ENCODE results near the gene CTNND2.

GRCh38 chr5:11452852-11453251, 451.4 kb downstream of the CTNND2 start:
- TF ChIP-seq, protein P1, sequence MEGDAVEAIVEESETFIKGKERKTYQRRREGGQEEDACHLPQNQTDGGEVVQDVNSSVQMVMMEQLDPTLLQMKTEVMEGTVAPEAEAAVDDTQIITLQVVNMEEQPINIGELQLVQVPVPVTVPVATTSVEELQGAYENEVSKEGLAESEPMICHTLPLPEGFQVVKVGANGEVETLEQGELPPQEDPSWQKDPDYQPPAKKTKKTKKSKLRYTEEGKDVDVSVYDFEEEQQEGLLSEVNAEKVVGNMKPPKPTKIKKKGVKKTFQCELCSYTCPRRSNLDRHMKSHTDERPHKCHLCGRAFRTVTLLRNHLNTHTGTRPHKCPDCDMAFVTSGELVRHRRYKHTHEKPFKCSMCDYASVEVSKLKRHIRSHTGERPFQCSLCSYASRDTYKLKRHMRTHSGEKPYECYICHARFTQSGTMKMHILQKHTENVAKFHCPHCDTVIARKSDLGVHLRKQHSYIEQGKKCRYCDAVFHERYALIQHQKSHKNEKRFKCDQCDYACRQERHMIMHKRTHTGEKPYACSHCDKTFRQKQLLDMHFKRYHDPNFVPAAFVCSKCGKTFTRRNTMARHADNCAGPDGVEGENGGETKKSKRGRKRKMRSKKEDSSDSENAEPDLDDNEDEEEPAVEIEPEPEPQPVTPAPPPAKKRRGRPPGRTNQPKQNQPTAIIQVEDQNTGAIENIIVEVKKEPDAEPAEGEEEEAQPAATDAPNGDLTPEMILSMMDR (IDR thresholded peaks at IDR 0.05): no peak
- TF ChIP-seq EZH2phosphoT487 (IDR thresholded peaks at IDR 0.05): no peak
